ENCODE measurements around the gene TIPARP.
A peak's percentile ranks its signal among the peaks of the same experiment; 100 is the strongest.

TIPARP gene

DNA sequence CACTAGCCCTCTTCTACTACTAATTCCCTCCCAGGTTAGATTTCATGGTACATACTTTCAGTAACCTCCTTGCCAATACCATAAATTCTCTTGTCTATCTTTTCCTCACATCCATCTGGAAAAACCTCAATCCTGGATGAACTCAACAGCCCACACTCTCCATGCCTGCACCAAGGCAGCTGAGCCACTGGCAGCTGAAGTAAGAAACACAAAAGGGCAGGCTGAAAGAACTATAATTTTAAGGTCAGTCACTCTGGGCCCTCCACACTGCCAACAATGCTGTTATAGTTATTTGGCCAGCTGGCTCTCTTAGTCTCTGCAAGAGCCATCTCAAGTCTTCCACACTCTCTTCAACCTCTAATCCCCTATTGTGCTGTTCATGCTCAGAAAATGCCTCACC, 15.1 kb upstream of the TIPARP start (continued):
- TF ChIP-seq GLIS2 (tag by site-specific recombination; IDR thresholded peaks at IDR 0.05): no peak
- no peak for TF ChIP-seq ZBTB7A (tag by site-specific recombination; IDR thresholded peaks at IDR 0.05; ENCODE audit: low read depth)
- TF ChIP-seq, protein P1, sequence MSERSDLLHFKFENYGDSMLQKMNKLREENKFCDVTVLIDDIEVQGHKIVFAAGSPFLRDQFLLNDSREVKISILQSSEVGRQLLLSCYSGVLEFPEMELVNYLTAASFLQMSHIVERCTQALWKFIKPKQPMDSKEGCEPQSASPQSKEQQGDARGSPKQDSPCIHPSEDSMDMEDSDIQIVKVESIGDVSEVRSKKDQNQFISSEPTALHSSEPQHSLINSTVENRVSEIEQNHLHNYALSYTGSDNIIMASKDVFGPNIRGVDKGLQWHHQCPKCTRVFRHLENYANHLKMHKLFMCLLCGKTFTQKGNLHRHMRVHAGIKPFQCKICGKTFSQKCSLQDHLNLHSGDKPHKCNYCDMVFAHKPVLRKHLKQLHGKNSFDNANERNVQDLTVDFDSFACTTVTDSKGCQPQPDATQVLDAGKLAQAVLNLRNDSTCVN (tag by site-specific recombination; optimal IDR thresholded peaks at IDR 0.05): no peak

DNA sequence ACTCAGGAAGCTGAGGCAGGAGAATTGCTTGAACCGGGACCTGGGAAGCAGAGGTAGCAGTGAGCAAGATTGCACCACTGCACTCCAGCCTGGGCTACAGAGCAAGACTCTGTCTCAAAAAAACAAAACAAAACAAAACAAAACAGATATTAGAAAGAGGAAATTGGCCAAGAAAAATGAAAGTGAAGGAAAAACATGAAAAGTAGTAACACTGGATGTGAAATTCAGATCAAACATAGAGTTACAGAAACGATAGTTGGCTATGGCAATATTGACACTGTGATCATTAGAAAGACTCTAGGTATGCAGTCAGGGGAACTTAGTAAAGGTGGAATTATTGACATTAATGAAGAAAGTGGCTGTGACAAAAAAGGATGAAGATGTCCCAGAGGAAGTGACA, 13.2 kb upstream of the TIPARP start:
- no peaks in the 10 kb centered on the region for H3K9me3 ChIP-seq (ENCODE audit: control insufficient read depth, insufficient read depth, low read depth, low read length)
- CTCF ChIA-PET: interaction anchor here (1.0 kb wide), 1 partner anchor 509 kb away, joined by 5 read pairs; no protein-coding TSS in a partner anchor
- H3K4me3 ChIP-seq (ENCODE audit: low read depth, low read length): no peak overlapping the region
- peaks cover 5% of the 10 kb centered on the region for H3K4me1 ChIP-seq (ENCODE audit: control insufficient read depth, insufficient read depth, low read length)
- no peaks in the 10 kb centered on the region for H3K36me3 ChIP-seq (ENCODE audit: control insufficient read depth in 2 of 2, insufficient read depth in 1 of 2, low read length in 2 of 2)
- TF ChIP-seq PRDM1 (tag by site-specific recombination; IDR thresholded peaks at IDR 0.05) (peak; percentile 90), ZNF626 (tag by site-specific recombination; IDR thresholded peaks at IDR 0.05) (no peak)
- POLR2A ChIA-PET: no interaction called here
- no peak overlapping the region for H3K27ac ChIP-seq (ENCODE audit: extremely low read depth, low read depth, low read length)

DNA sequence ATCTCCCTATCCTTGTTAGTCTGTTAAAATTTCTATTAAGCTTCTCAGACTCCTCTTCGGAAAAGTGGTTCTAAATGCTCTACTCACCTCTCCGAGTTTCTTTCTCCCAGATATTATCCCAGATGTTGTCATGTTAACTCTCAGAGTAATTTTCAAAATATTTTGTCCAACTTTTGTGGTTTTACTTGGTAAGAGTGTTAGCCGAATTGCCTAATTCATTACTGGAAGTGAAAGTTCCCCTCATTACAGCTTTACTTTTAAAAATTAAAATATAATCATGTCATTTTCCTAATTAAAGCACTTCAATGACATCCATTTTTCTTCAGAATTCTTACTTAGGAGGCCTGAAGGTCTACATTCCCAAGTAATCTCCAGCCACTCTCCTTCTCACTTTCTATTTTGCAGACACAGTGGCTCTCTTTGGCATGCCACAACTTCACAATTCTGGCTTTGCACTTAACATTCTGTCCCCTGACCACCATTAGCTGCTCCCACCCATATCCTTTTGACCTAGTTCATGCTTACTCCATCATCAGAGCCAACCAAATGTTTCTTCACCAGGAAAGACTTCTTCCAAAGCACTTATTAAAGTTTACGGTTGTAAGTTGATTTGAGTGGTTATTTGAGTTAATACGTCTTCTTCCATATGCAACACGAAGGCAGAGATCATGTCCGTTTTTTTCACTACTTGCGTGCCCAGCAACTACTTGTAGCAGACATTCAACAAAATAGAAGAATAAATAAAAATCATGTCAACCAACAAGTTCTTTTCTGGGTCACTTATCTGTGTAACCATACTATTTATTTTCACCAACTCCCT, 10.2 kb upstream of the TIPARP start:
- POLR2A ChIA-PET: no interaction called here
- TF ChIP-seq ZNF585B (tag by site-specific recombination; IDR thresholded peaks at IDR 0.05) (0 out of 2 replicates have a peak, but pooled peaks have one; percentile 15), ZNF223 (tag by site-specific recombination; IDR thresholded peaks at IDR 0.05) (no peak)
- no peaks in the 10 kb centered on the region for H3K36me3 ChIP-seq (ENCODE audit: control insufficient read depth in 2 of 2, insufficient read depth in 1 of 2, low read length in 2 of 2)
- no peak overlapping the region for H3K27ac ChIP-seq (ENCODE audit: extremely low read depth, low read depth, low read length)
- CTCF ChIA-PET: interaction anchor here (0.5 to 0.8 kb wide), 3 partner anchors 9 to 123 kb away, joined by 4 read pairs; no protein-coding TSS in a partner anchor
- H3K4me1 ChIP-seq (ENCODE audit: control insufficient read depth, insufficient read depth, low read length): peaks cover 4% of the 10 kb centered on the region; the same call in 1 of the 2 replicates
- H3K9me3 ChIP-seq (ENCODE audit: control insufficient read depth, insufficient read depth, low read depth, low read length): no peaks in the 10 kb centered on the region
- H3K4me3 ChIP-seq (ENCODE audit: low read depth, low read length): no peak overlapping the region

DNA sequence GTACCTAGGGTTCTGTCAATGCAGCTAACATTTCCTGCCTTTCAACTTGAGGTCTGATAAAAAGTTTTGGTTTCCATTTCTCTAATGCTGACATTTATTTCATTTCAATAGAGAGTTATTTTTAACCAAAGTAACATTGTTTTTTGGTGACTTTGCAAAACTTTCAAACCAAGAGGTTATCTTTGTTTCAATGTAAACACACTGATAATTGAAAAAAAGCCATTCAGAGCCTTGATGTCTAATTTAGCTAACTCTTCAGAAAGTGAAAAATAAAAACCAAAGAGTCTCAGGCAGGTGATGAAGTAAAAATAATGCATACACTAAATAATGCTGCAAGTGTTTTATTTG, 9.6 kb upstream of the TIPARP start:
- Histone ChIP-seq H3K36me3 (ENCODE audit: control insufficient read depth in 2 of 2, insufficient read depth in 1 of 2, low read length in 2 of 2) (no peaks in the 10 kb centered on the region), H3K4me1 (ENCODE audit: control insufficient read depth, insufficient read depth, low read length) (peaks cover 4% of the 10 kb centered on the region; the same call in 1 of the 2 replicates), H3K4me3 (ENCODE audit: low read depth, low read length) (no peak overlapping the region), H3K9me3 (ENCODE audit: control insufficient read depth, insufficient read depth, low read depth, low read length) (no peaks in the 10 kb centered on the region), H3K27ac (ENCODE audit: extremely low read depth, low read depth, low read length) (no peak overlapping the region)
- ChIA-PET CTCF (interaction anchor here (0.8 kb wide), 1 partner anchor 9 kb away, joined by 4 read pairs; no protein-coding TSS in a partner anchor), POLR2A (no interaction called here)
- TF ChIP-seq REPIN1 (tag by site-specific recombination; IDR thresholded peaks at IDR 0.05; ENCODE audit: low read depth) (no peak), PRDM2 (tag by site-specific recombination; IDR thresholded peaks at IDR 0.05; ENCODE audit: borderline replicate concordance) (no peak), ZFP69B (tag by site-specific recombination; IDR thresholded peaks at IDR 0.05) (no peak), ZNF544 (tag by site-specific recombination; IDR thresholded peaks at IDR 0.05) (no peak), HOXA7 (CRISPR knock-in tag; IDR thresholded peaks at IDR 0.05; ENCODE audit: borderline replicate concordance) (no peak), ZNF248 (tag by site-specific recombination; IDR thresholded peaks at IDR 0.05) (no peak), ZNF830 (tag by site-specific recombination; IDR thresholded peaks at IDR 0.05; ENCODE audit: low read depth) (no peak), ZNF580 (tag by site-specific recombination; IDR thresholded peaks at IDR 0.05) (no peak)
- TF ChIP-seq, protein P2, sequence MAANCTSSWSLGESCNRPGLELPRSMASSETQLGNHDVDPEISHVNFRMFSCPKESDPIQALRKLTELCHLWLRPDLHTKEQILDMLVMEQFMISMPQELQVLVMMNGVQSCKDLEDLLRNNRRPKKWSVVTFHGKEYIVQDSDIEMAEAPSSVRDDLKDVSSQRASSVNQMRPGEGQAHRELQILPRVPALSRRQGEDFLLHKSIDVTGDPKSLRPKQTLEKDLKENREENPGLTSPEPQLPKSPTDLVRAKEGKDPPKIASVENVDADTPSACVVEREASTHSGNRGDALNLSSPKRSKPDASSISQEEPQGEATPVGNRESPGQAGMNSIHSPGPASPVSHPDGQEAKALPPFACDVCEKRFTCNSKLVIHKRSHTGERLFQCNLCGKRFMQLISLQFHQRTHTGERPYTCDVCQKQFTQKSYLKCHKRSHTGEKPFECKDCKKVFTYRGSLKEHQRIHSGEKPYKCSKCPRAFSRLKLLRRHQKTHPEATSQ (tag by site-specific recombination; IDR thresholded peaks at IDR 0.05): no peak
- TF ChIP-seq, protein P3, sequence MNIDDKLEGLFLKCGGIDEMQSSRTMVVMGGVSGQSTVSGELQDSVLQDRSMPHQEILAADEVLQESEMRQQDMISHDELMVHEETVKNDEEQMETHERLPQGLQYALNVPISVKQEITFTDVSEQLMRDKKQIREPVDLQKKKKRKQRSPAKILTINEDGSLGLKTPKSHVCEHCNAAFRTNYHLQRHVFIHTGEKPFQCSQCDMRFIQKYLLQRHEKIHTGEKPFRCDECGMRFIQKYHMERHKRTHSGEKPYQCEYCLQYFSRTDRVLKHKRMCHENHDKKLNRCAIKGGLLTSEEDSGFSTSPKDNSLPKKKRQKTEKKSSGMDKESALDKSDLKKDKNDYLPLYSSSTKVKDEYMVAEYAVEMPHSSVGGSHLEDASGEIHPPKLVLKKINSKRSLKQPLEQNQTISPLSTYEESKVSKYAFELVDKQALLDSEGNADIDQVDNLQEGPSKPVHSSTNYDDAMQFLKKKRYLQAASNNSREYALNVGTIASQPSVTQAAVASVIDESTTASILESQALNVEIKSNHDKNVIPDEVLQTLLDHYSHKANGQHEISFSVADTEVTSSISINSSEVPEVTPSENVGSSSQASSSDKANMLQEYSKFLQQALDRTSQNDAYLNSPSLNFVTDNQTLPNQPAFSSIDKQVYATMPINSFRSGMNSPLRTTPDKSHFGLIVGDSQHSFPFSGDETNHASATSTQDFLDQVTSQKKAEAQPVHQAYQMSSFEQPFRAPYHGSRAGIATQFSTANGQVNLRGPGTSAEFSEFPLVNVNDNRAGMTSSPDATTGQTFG (tag by site-specific recombination; IDR thresholded peaks at IDR 0.05; ENCODE audit: borderline replicate concordance): no peak

Data from HEK293 (cell line).